ENCODE results near the gene SAMD1. TPM values are rescaled to one million over a fixed set of nuclear protein-coding genes. Genes with fewer than 3 reads are reported as not detected.
A peak's percentile ranks its signal among the peaks of the same experiment; 100 is the strongest.

The SAMD1 gene
- total and polyA plus RNA-seq, 9 of the 15 experiments (the other 6 are each of a cell fraction or from before 2014, with no cell fraction given), result 2.9 to 96.0 (median 43.5) TPM

GRCh38 chr19:14080887-14081796, 9.4 kb downstream of the SAMD1 start (continued):
- no peak for TF ChIP-seq ETS2 (tag; IDR thresholded peaks at IDR 0.05; ENCODE audit: borderline replicate concordance, poor library complexity, severe bottlenecking)
- no peak for TF ChIP-seq RBM17 (IDR thresholded peaks at IDR 0.05; ENCODE audit: borderline replicate concordance, low read depth, low read length)
- no peak for TF ChIP-seq SMAD4 (CRISPR knock-in tag; conservative IDR thresholded peaks at IDR 0.05)
- peak; percentile 90 for TF ChIP-seq E2F8 (IDR thresholded peaks at IDR 0.05; ENCODE audit: low read depth, partially characterized antibody)
- peak in 2 of 3 experiments; percentile 20 to 59 for TF ChIP-seq YY1 (IDR thresholded peaks at IDR 0.05; ENCODE audit: borderline replicate concordance in 1 of 3, control insufficient read depth in 1 of 3, extremely low read depth in 1 of 3, insufficient read depth in 3 of 3, insufficient read length in 1 of 3, insufficient replicate concordance in 2 of 3, low read depth in 1 of 3, low read length in 2 of 3)
- peak; percentile 45 for TF ChIP-seq CCNT2 (IDR thresholded peaks at IDR 0.05; ENCODE audit: borderline replicate concordance, extremely low read depth, insufficient read length, low read depth, low read length)
- no peak for TF ChIP-seq MCM2 (IDR thresholded peaks at IDR 0.05; ENCODE audit: low read depth)
- no peak for TF ChIP-seq ZNF324 (CRISPR knock-in tag; IDR thresholded peaks at IDR 0.05)
- TF ChIP-seq JUND (IDR thresholded peaks at IDR 0.05; ENCODE audit: borderline replicate concordance, low read depth, low read length), result peak; percentile 24; the same call in 1 of the 2 replicates
- TF ChIP-seq JUND (tag; IDR thresholded peaks at IDR 0.05; ENCODE audit: borderline replicate concordance, low read depth, low read length), result peak; percentile 47; the same call in 1 of the 3 replicates
- TF ChIP-seq POLR2AphosphoS2 (IDR thresholded peaks at IDR 0.05; ENCODE audit: low read length), result peak; percentile 43; the same call in 1 of the 2 replicates
- TF ChIP-seq MECOM (CRISPR knock-in tag; IDR thresholded peaks at IDR 0.05), result no peak
- TF ChIP-seq FOXJ3 (CRISPR knock-in tag; IDR thresholded peaks at IDR 0.05), result no peak
- no peak for TF ChIP-seq U2AF1 (optimal IDR thresholded peaks at IDR 0.05; ENCODE audit: low read depth, low read length)
- peak in 1 of 2 experiments; percentile 83; a peak in 1 of 4 replicates for TF ChIP-seq SRF (CRISPR knock-in tag; IDR thresholded peaks at IDR 0.05)
- no peak for TF ChIP-seq KLF16 (IDR thresholded peaks at IDR 0.05)
- peak; percentile 99 for TF ChIP-seq SPI1 (IDR thresholded peaks at IDR 0.05; ENCODE audit: borderline replicate concordance, low read depth, low read length)
- TF ChIP-seq CXXC5 (CRISPR knock-in tag; IDR thresholded peaks at IDR 0.05), result peak; percentile 83
- TF ChIP-seq ZNF197 (CRISPR knock-in tag; IDR thresholded peaks at IDR 0.05; ENCODE audit: low read depth), result 0 out of 2 replicates have a peak, but pooled peaks have one; percentile 13
- TF ChIP-seq, protein P1, sequence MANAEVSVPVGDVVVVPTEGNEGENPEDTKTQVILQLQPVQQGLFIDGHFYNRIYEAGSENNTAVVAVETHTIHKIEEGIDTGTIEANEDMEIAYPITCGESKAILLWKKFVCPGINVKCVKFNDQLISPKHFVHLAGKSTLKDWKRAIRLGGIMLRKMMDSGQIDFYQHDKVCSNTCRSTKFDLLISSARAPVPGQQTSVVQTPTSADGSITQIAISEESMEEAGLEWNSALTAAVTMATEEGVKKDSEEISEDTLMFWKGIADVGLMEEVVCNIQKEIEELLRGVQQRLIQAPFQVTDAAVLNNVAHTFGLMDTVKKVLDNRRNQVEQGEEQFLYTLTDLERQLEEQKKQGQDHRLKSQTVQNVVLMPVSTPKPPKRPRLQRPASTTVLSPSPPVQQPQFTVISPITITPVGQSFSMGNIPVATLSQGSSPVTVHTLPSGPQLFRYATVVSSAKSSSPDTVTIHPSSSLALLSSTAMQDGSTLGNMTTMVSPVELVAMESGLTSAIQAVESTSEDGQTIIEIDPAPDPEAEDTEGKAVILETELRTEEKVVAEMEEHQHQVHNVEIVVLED (CRISPR knock-in tag; IDR thresholded peaks at IDR 0.05), result no peak; the same call in none of the 2 replicates
- TF ChIP-seq RAD51 (IDR thresholded peaks at IDR 0.05; ENCODE audit: borderline replicate concordance, low read depth), result no peak
- peak; percentile 95 for TF ChIP-seq HCFC1 (IDR thresholded peaks at IDR 0.05; ENCODE audit: low read depth, low read length)
- no peak for TF ChIP-seq SRSF1 (IDR thresholded peaks at IDR 0.05; ENCODE audit: low read depth, low read length)
